ENCODE data around the gene CARS1.
A peak's percentile ranks its signal among the peaks of the same experiment; 100 is the strongest.

The CARS1 gene
- 43.2 to 57.1 (median 50.6) reads per million in 3 donors for total RNA-seq

- Histone ChIP-seq H3K9me3 (ENCODE audit: control insufficient read depth, low read length) (no peaks in the 10 kb centered on the region), H3K4me1 (ENCODE audit: control insufficient read depth, insufficient read depth, low read length, poor library complexity, severe bottlenecking) (peaks cover 22% of the 10 kb centered on the region), H3K4me3 (ENCODE audit: insufficient read depth, low read depth, low read length, poor library complexity, severe bottlenecking) (peak within 1 kb of the TSS; percentile 96), H3K27me3 (replicated peaks; ENCODE audit: control insufficient read depth, insufficient read depth, low read length, poor library complexity, severe bottlenecking) (no peaks in the 10 kb centered on the region), H3K27ac (ENCODE audit: insufficient read depth, low read length, poor library complexity, severe bottlenecking) (peak within 1 kb of the TSS; percentile 95), H3K36me3 (ENCODE audit: control insufficient read depth, insufficient read depth, low read length) (no peaks in the 10 kb centered on the region)
- DNase-seq: peak; percentile 89 to 94 (median 89)
These were observed at the start of gene CARS1 for GRCh38 chr11:3057069-3057963. TSS of gene CARS1 (minus strand) at chr11:3057423. CDS start at chr11:3057367, 56 bp downstream.

GRCh38 chr11:3105791-3106735 is 48.8 kb upstream of the CARS1 start:
- Histone ChIP-seq H3K36me3 (ENCODE audit: control insufficient read depth, insufficient read depth, low read length) (no peaks in the 10 kb centered on the region), H3K4me3 (ENCODE audit: insufficient read depth, low read depth, low read length, poor library complexity, severe bottlenecking) (no peak overlapping the region), H3K4me1 (ENCODE audit: control insufficient read depth, insufficient read depth, low read length, poor library complexity, severe bottlenecking) (no peaks in the 10 kb centered on the region), H3K27me3 (replicated peaks; ENCODE audit: control insufficient read depth, insufficient read depth, low read length, poor library complexity, severe bottlenecking) (no peaks in the 10 kb centered on the region), H3K9me3 (ENCODE audit: control insufficient read depth, low read length) (no peaks in the 10 kb centered on the region), H3K27ac (ENCODE audit: insufficient read depth, low read length, poor library complexity, severe bottlenecking) (no peak overlapping the region)
- no peak for DNase-seq

- H3K4me1 ChIP-seq (ENCODE audit: control insufficient read depth, insufficient read depth, low read length, poor library complexity, severe bottlenecking): no peaks in the 10 kb centered on the region
- H3K36me3 ChIP-seq (ENCODE audit: control insufficient read depth, insufficient read depth, low read length): no peaks in the 10 kb centered on the region
- H3K27ac ChIP-seq (ENCODE audit: insufficient read depth, low read length, poor library complexity, severe bottlenecking): no peak overlapping the region
- no peak for DNase-seq
- H3K4me3 ChIP-seq (ENCODE audit: insufficient read depth, low read depth, low read length, poor library complexity, severe bottlenecking): no peak overlapping the region
- no peaks in the 10 kb centered on the region for H3K9me3 ChIP-seq (ENCODE audit: control insufficient read depth, low read length)
- no peaks in the 10 kb centered on the region for H3K27me3 ChIP-seq (replicated peaks; ENCODE audit: control insufficient read depth, insufficient read depth, low read length, poor library complexity, severe bottlenecking)
These were observed 48.0 kb upstream of the CARS1 start for GRCh38 chr11:3104961-3105790.

- no peak overlapping the region for H3K4me3 ChIP-seq (ENCODE audit: insufficient read depth, low read depth, low read length, poor library complexity, severe bottlenecking)
- H3K36me3 ChIP-seq (ENCODE audit: control insufficient read depth, insufficient read depth, low read length): no peaks in the 10 kb centered on the region
- DNase-seq: no peak
These were observed 47.0 kb upstream of the CARS1 start for GRCh38 chr11:3104051-3104714.

GRCh38 chr11:3103076-3103475 is 45.9 kb upstream of the CARS1 start:
- H3K27ac ChIP-seq (ENCODE audit: insufficient read depth, low read length, poor library complexity, severe bottlenecking): no peak overlapping the region
- H3K9me3 ChIP-seq (ENCODE audit: control insufficient read depth, low read length): no peaks in the 10 kb centered on the region
- no peak for DNase-seq
- H3K4me1 ChIP-seq (ENCODE audit: control insufficient read depth, insufficient read depth, low read length, poor library complexity, severe bottlenecking): no peaks in the 10 kb centered on the region
- H3K27me3 ChIP-seq (replicated peaks; ENCODE audit: control insufficient read depth, insufficient read depth, low read length, poor library complexity, severe bottlenecking): no peaks in the 10 kb centered on the region
- H3K36me3 ChIP-seq (ENCODE audit: control insufficient read depth, insufficient read depth, low read length): no peaks in the 10 kb centered on the region
- H3K4me3 ChIP-seq (ENCODE audit: insufficient read depth, low read depth, low read length, poor library complexity, severe bottlenecking): no peak overlapping the region

More at GRCh38 chr11:3104051-3104714, 47.0 kb upstream of the CARS1 start:
- Histone ChIP-seq H3K27ac (ENCODE audit: insufficient read depth, low read length, poor library complexity, severe bottlenecking) (no peak overlapping the region), H3K27me3 (replicated peaks; ENCODE audit: control insufficient read depth, insufficient read depth, low read length, poor library complexity, severe bottlenecking) (no peaks in the 10 kb centered on the region), H3K4me1 (ENCODE audit: control insufficient read depth, insufficient read depth, low read length, poor library complexity, severe bottlenecking) (no peaks in the 10 kb centered on the region), H3K9me3 (ENCODE audit: control insufficient read depth, low read length) (no peaks in the 10 kb centered on the region)

GRCh38 chr11:3102641-3102921 is 45.4 kb upstream of the CARS1 start:
- H3K4me3 ChIP-seq (ENCODE audit: insufficient read depth, low read depth, low read length, poor library complexity, severe bottlenecking): no peak overlapping the region
- DNase-seq: no peak
- H3K36me3 ChIP-seq (ENCODE audit: control insufficient read depth, insufficient read depth, low read length): no peaks in the 10 kb centered on the region
- no peak overlapping the region for H3K27ac ChIP-seq (ENCODE audit: insufficient read depth, low read length, poor library complexity, severe bottlenecking)
- no peaks in the 10 kb centered on the region for H3K9me3 ChIP-seq (ENCODE audit: control insufficient read depth, low read length)
- H3K4me1 ChIP-seq (ENCODE audit: control insufficient read depth, insufficient read depth, low read length, poor library complexity, severe bottlenecking): no peaks in the 10 kb centered on the region
- no peaks in the 10 kb centered on the region for H3K27me3 ChIP-seq (replicated peaks; ENCODE audit: control insufficient read depth, insufficient read depth, low read length, poor library complexity, severe bottlenecking)

- Histone ChIP-seq H3K27me3 (replicated peaks; ENCODE audit: control insufficient read depth, insufficient read depth, low read length, poor library complexity, severe bottlenecking) (no peaks in the 10 kb centered on the region), H3K4me1 (ENCODE audit: control insufficient read depth, insufficient read depth, low read length, poor library complexity, severe bottlenecking) (no peaks in the 10 kb centered on the region), H3K36me3 (ENCODE audit: control insufficient read depth, insufficient read depth, low read length) (no peaks in the 10 kb centered on the region), H3K27ac (ENCODE audit: insufficient read depth, low read length, poor library complexity, severe bottlenecking) (no peak overlapping the region), H3K9me3 (ENCODE audit: control insufficient read depth, low read length) (no peaks in the 10 kb centered on the region), H3K4me3 (ENCODE audit: insufficient read depth, low read depth, low read length, poor library complexity, severe bottlenecking) (no peak overlapping the region)
- DNase-seq: no peak
These were observed 44.9 kb upstream of the CARS1 start for GRCh38 chr11:3101921-3102640.

GRCh38 chr11:3099178-3099577 is 42.0 kb upstream of the CARS1 start:
- H3K9me3 ChIP-seq (ENCODE audit: control insufficient read depth, low read length): no peaks in the 10 kb centered on the region
- no peak overlapping the region for H3K27ac ChIP-seq (ENCODE audit: insufficient read depth, low read length, poor library complexity, severe bottlenecking)
- no peaks in the 10 kb centered on the region for H3K27me3 ChIP-seq (replicated peaks; ENCODE audit: control insufficient read depth, insufficient read depth, low read length, poor library complexity, severe bottlenecking)
- DNase-seq: no peak
- H3K4me3 ChIP-seq (ENCODE audit: insufficient read depth, low read depth, low read length, poor library complexity, severe bottlenecking): no peak overlapping the region
- no peaks in the 10 kb centered on the region for H3K4me1 ChIP-seq (ENCODE audit: control insufficient read depth, insufficient read depth, low read length, poor library complexity, severe bottlenecking)
- no peaks in the 10 kb centered on the region for H3K36me3 ChIP-seq (ENCODE audit: control insufficient read depth, insufficient read depth, low read length)

Data from effector memory CD4-positive, alpha-beta T cell (primary cell).